OCI-LY1 (cell line): ENCODE results near the gene TTC9C.

Source experiments
- CTCF ChIP-seq: fragments of 200-600 bp; sonication (generic), shearing (Covaris generic); IDR thresholded peaks from 2 replicates; pipeline ENCODE4 v1.5.1; 2017; ENCODE audit warnings: mild to moderate bottlenecking, antibody characterized with exemption, low read length, moderate library complexity, mixed read lengths
- EZH2 ChIP-seq: fragments of 200-600 bp; sonication (generic), shearing (Covaris generic); IDR thresholded peaks from 2 replicates; pipeline ENCODE4 v1.8.0; 2017; ENCODE audit warnings: borderline replicate concordance, mixed run types, mild to moderate bottlenecking, antibody characterized with exemption, low read length, moderate library complexity, mixed read lengths

- no peak for TF ChIP-seq CTCF
- TF ChIP-seq EZH2 = no peak
Measured at GRCh38 chr11:62771144-62772021, 43.1 kb downstream of the TTC9C start, which contains the start of gene TAF6L.
